ENCODE data around the gene STARD13. TPM values are rescaled to one million over a fixed set of nuclear protein-coding genes. Genes with fewer than 3 reads are reported as not detected.

STARD13 gene
- total and polyA plus RNA-seq, 5 experiments from 2014 or later = not detected

GRCh38 chr13:33108620-33109019 lies 176.9 kb downstream of the STARD13 start:
- POLR2A ChIA-PET = no interaction called here
- Mint-ChIP-seq H3K27me3 (peaks cover 7 to 42% (median 25%) of the 10 kb centered on the region in 5 donors), H3K27ac (no peak overlapping the region), H3K4me1 (peaks cover 0 to 22% (median 1%) of the 10 kb centered on the region in 4 donors), H3K4me3 (no peak overlapping the region), H3K36me3 (no peaks in the 10 kb centered on the region), H3K9me3 (no peaks in the 10 kb centered on the region)
- ATAC-seq (no peak), DNase-seq (no peak)

GRCh38 chr13:33107361-33107760 lies 178.2 kb downstream of the STARD13 start:
- Mint-ChIP-seq H3K36me3 (no peaks in the 10 kb centered on the region), H3K9me3 (no peaks in the 10 kb centered on the region), H3K4me1 (peaks cover 0 to 22% (median 1%) of the 10 kb centered on the region in 4 donors), H3K27me3 (peaks cover 7 to 42% (median 25%) of the 10 kb centered on the region in 5 donors), H3K27ac (no peak overlapping the region), H3K4me3 (no peak overlapping the region)
- ATAC-seq (no peak), DNase-seq (no peak)
- POLR2A ChIA-PET = interaction anchor here (0.7 kb wide), 1 partner anchor 13 kb away, joined by 3 read pairs; no protein-coding TSS in a partner anchor

GRCh38 chr13:33106656-33107360 lies 178.7 kb downstream of the STARD13 start:
- ATAC-seq (no peak), DNase-seq (no peak)
- peak overlapping the region in 1 of 10 donors; percentile 8 for H3K27ac Mint-ChIP-seq
- peaks cover 7 to 42% (median 25%) of the 10 kb centered on the region in 5 donors for H3K27me3 Mint-ChIP-seq
- H3K9me3 Mint-ChIP-seq = no peaks in the 10 kb centered on the region
- H3K36me3 Mint-ChIP-seq = no peaks in the 10 kb centered on the region
- POLR2A ChIA-PET = interaction anchor here (0.7 kb wide), 1 partner anchor 14 kb away, joined by 3 read pairs; no protein-coding TSS in a partner anchor
- H3K4me1 Mint-ChIP-seq = peaks cover 0 to 22% (median 1%) of the 10 kb centered on the region in 4 donors
- H3K4me3 Mint-ChIP-seq = no peak overlapping the region

GRCh38 chr13:33105387-33106005 lies 180.1 kb downstream of the STARD13 start:
- DNase-seq (no peak), ATAC-seq (no peak)
- Mint-ChIP-seq H3K36me3 (no peaks in the 10 kb centered on the region), H3K4me1 (peaks cover 0 to 10% (median 1%) of the 10 kb centered on the region in 4 donors), H3K4me3 (no peak overlapping the region), H3K27me3 (peaks cover 7 to 51% (median 27%) of the 10 kb centered on the region in 5 donors), H3K9me3 (no peaks in the 10 kb centered on the region), H3K27ac (no peak overlapping the region)
- POLR2A ChIA-PET = no interaction called here

GRCh38 chr13:33103457-33103856 lies 182.1 kb downstream of the STARD13 start:
- no peaks in the 10 kb centered on the region for H3K36me3 Mint-ChIP-seq
- peaks cover 0 to 6% (median 1%) of the 10 kb centered on the region in 9 donors for H3K9me3 Mint-ChIP-seq
- no peak for DNase-seq
- H3K27ac Mint-ChIP-seq = no peak overlapping the region
- peaks cover 8 to 56% (median 25%) of the 10 kb centered on the region in 5 donors for H3K27me3 Mint-ChIP-seq
- no peak for ATAC-seq
- POLR2A ChIA-PET = no interaction called here
- peaks cover 0 to 2% (median under 1%) of the 10 kb centered on the region in 4 donors for H3K4me1 Mint-ChIP-seq
- no peak overlapping the region for H3K4me3 Mint-ChIP-seq

- no peak overlapping the region for H3K4me3 Mint-ChIP-seq
- ATAC-seq (no peak), DNase-seq (no peak)
- H3K36me3 Mint-ChIP-seq = no peaks in the 10 kb centered on the region
- H3K27ac Mint-ChIP-seq = no peak overlapping the region
- POLR2A ChIA-PET = no interaction called here
- peaks cover 5 to 40% (median 12%) of the 10 kb centered on the region in 5 donors for H3K27me3 Mint-ChIP-seq
- peaks cover 0 to 2% (median under 1%) of the 10 kb centered on the region in 4 donors for H3K4me1 Mint-ChIP-seq
- H3K9me3 Mint-ChIP-seq = peaks cover 0 to 12% (median 2%) of the 10 kb centered on the region in 9 donors
These were observed 183.7 kb downstream of the STARD13 start for GRCh38 chr13:33101835-33102234.

GRCh38 chr13:33100886-33101285 lies 184.7 kb downstream of the STARD13 start:
- POLR2A ChIA-PET = no interaction called here
- ATAC-seq = no peak
- Mint-ChIP-seq H3K36me3 (no peaks in the 10 kb centered on the region), H3K27ac (no peak overlapping the region), H3K4me3 (no peak overlapping the region), H3K27me3 (peaks cover 4 to 31% (median 8%) of the 10 kb centered on the region in 5 donors), H3K4me1 (peaks cover 0 to 2% (median under 1%) of the 10 kb centered on the region in 4 donors), H3K9me3 (peaks cover 0 to 12% (median 2%) of the 10 kb centered on the region in 9 donors)
- no peak for DNase-seq

GRCh38 chr13:33099860-33100259 lies 185.7 kb downstream of the STARD13 start:
- DNase-seq = no peak
- no peaks in the 10 kb centered on the region for H3K36me3 Mint-ChIP-seq
- H3K27me3 Mint-ChIP-seq = peaks cover 2 to 20% (median 6%) of the 10 kb centered on the region in 5 donors
- peaks cover 0 to 12% (median 2%) of the 10 kb centered on the region in 9 donors for H3K9me3 Mint-ChIP-seq
- no peak overlapping the region for H3K27ac Mint-ChIP-seq
- no peaks in the 10 kb centered on the region for H3K4me1 Mint-ChIP-seq
- H3K4me3 Mint-ChIP-seq = no peak overlapping the region
- POLR2A ChIA-PET = no interaction called here
- no peak for ATAC-seq

- no peaks in the 10 kb centered on the region for H3K36me3 Mint-ChIP-seq
- DNase-seq (no peak), ATAC-seq (no peak)
- H3K27me3 Mint-ChIP-seq = peaks cover 0 to 26% (median 5%) of the 10 kb centered on the region in 5 donors
- H3K4me3 Mint-ChIP-seq = no peak overlapping the region
- H3K4me1 Mint-ChIP-seq = no peaks in the 10 kb centered on the region
- peaks cover 0 to 12% (median 2%) of the 10 kb centered on the region in 9 donors for H3K9me3 Mint-ChIP-seq
- H3K27ac Mint-ChIP-seq = no peak overlapping the region
- POLR2A ChIA-PET = no interaction called here
These were observed 188.5 kb downstream of the STARD13 start for GRCh38 chr13:33096886-33097605.

GRCh38 chr13:33092073-33092987 lies 193.2 kb downstream of the STARD13 start:
- POLR2A ChIA-PET = no interaction called here
- no peak overlapping the region for H3K4me3 Mint-ChIP-seq

GRCh38 chr13:33091415-33091774 lies 194.2 kb downstream of the STARD13 start:
- no peak overlapping the region for H3K4me3 Mint-ChIP-seq
- peaks cover 0 to 5% (median 0%) of the 10 kb centered on the region in 9 donors for H3K9me3 Mint-ChIP-seq
- POLR2A ChIA-PET = no interaction called here
- H3K27ac Mint-ChIP-seq = no peak overlapping the region
- H3K27me3 Mint-ChIP-seq = peaks cover 7 to 28% (median 15%) of the 10 kb centered on the region in 5 donors
- H3K4me1 Mint-ChIP-seq = no peaks in the 10 kb centered on the region
- no peaks in the 10 kb centered on the region for H3K36me3 Mint-ChIP-seq
- ATAC-seq = no peak
- no peak for DNase-seq

More at GRCh38 chr13:33092073-33092987, 193.2 kb downstream of the STARD13 start:
- H3K9me3 Mint-ChIP-seq = peaks cover 0 to 5% (median 0%) of the 10 kb centered on the region in 9 donors
- no peak overlapping the region for H3K27ac Mint-ChIP-seq
- H3K36me3 Mint-ChIP-seq = no peaks in the 10 kb centered on the region
- H3K27me3 Mint-ChIP-seq = peaks cover 6 to 19% (median 7%) of the 10 kb centered on the region in 5 donors
- ATAC-seq (no peak), DNase-seq (no peak)
- no peaks in the 10 kb centered on the region for H3K4me1 Mint-ChIP-seq

Data from naive thymus-derived CD8-positive, alpha-beta T cell (primary cell).